SJCRH30 (cell line): ENCODE data around the gene DIS3L2. TPM values are rescaled to one million over a fixed set of nuclear protein-coding genes. Genes with fewer than 3 reads are reported as not detected.

Source experiments
- DNase-seq, 2 experiments: peaks; one replicate each; pipeline ENCODE4 v3.0.0-alpha.2; 2015 to 2020
- H3K27ac ChIP-seq: fragments of 250-450 bp; sonication (Bioruptor Pico); 2 replicates; pipeline ENCODE4 v1.5.1; 2020; ENCODE audit warnings: mild to moderate bottlenecking, moderate library complexity
- H3K27me3 ChIP-seq: fragments of 250-450 bp; sonication (Bioruptor Pico); 2 replicates; pipeline ENCODE4 v1.5.1; 2020; ENCODE audit warnings: mild to moderate bottlenecking, moderate library complexity
- H3K36me3 ChIP-seq: fragments of 250-450 bp; sonication (Bioruptor Pico); 2 replicates; pipeline ENCODE4 v1.5.1; 2020; ENCODE audit warnings: mild to moderate bottlenecking, moderate library complexity
- H3K4me1 ChIP-seq: fragments of 250-450 bp; sonication (Bioruptor Pico); 2 replicates; pipeline ENCODE4 v1.5.1; 2020; ENCODE audit warnings: mild to moderate bottlenecking, moderate library complexity
- H3K4me3 ChIP-seq: fragments of 250-450 bp; sonication (Bioruptor Pico); 2 replicates; pipeline ENCODE4 v1.5.1; 2020; ENCODE audit warnings: mild to moderate bottlenecking, moderate library complexity
- H3K9me3 ChIP-seq: fragments of 250-450 bp; sonication (Bioruptor Pico); replicated peaks from 2 replicates; pipeline ENCODE4 v1.5.1; 2020; ENCODE audit warnings: mild to moderate bottlenecking, moderate library complexity
- total RNA-seq: library from RNA; depleted of rRNA; stranded (reverse); fragments of >200 nt; shearing (Covaris generic); gene quantifications from 2 replicates; pipeline ENCODE4 v1.2.3, GENCODE V29; 2014; rRNA removed

DIS3L2 gene, protein sequence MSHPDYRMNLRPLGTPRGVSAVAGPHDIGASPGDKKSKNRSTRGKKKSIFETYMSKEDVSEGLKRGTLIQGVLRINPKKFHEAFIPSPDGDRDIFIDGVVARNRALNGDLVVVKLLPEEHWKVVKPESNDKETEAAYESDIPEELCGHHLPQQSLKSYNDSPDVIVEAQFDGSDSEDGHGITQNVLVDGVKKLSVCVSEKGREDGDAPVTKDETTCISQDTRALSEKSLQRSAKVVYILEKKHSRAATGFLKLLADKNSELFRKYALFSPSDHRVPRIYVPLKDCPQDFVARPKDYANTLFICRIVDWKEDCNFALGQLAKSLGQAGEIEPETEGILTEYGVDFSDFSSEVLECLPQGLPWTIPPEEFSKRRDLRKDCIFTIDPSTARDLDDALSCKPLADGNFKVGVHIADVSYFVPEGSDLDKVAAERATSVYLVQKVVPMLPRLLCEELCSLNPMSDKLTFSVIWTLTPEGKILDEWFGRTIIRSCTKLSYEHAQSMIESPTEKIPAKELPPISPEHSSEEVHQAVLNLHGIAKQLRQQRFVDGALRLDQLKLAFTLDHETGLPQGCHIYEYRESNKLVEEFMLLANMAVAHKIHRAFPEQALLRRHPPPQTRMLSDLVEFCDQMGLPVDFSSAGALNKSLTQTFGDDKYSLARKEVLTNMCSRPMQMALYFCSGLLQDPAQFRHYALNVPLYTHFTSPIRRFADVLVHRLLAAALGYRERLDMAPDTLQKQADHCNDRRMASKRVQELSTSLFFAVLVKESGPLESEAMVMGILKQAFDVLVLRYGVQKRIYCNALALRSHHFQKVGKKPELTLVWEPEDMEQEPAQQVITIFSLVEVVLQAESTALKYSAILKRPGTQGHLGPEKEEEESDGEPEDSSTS
- 23.1 and 33.2 TPM in 2 replicates for total RNA-seq

DNA sequence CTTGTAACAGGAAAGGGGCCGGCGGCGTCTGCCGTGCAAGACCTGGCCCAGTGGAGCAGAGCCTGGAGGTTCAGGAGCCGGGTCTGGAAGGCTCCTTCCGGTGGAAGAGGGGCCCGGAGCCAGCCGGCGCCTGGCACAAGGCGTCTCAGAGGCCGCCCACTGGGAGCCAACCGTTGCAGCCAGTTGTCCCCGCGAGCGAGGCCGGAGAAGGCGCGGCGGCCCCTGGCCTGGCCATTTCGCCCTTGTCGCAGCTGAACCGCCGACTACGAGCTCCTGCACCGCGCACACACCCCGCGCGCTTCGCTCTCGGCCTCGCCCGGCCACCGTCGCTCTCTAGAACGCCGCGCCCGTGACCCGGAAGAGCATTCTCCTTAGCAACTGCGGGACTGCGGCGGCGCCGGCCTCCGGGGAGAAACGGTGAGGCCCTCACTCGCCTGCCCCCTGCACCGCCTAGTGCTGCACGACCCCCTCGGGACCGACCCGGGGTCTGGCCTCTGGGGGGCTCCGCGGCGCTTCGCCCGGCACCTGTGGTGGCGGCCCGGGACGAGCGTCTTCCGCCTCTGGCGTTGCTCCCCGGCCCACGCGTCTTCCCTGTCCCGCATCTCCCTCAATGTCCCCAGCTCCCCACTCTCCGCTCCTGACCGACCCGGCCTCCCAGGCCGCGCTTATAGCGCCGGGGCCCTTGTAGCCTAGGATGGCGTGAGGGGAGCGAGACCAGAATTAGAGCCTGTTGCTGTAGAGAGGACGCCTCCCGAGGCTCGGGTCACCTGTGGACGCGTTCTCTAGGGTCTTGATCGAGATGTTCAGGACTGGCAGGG is at the start of gene DIS3L2:
TSS of gene DIS3L2 (plus strand) at position 365 of the 818 bp plus-strand sequence. CDS start 53,215 bp downstream, outside the sequence.
- no peaks in the 10 kb centered on the region for H3K36me3 ChIP-seq
- peak within 1 kb of the TSS; percentile 80 for H3K27ac ChIP-seq
- no peaks in the 10 kb centered on the region for H3K27me3 ChIP-seq
- H3K9me3 ChIP-seq: no peaks in the 10 kb centered on the region
- H3K4me1 ChIP-seq: no peaks in the 10 kb centered on the region
- H3K4me3 ChIP-seq: peak within 1 kb of the TSS; percentile 79
- DNase-seq: peak; percentile 87 to 89

- DNase-seq: no peak
Measured at GRCh38 chr2:231914077-231914690, 47.3 kb upstream of the DIS3L2 start.

DNA sequence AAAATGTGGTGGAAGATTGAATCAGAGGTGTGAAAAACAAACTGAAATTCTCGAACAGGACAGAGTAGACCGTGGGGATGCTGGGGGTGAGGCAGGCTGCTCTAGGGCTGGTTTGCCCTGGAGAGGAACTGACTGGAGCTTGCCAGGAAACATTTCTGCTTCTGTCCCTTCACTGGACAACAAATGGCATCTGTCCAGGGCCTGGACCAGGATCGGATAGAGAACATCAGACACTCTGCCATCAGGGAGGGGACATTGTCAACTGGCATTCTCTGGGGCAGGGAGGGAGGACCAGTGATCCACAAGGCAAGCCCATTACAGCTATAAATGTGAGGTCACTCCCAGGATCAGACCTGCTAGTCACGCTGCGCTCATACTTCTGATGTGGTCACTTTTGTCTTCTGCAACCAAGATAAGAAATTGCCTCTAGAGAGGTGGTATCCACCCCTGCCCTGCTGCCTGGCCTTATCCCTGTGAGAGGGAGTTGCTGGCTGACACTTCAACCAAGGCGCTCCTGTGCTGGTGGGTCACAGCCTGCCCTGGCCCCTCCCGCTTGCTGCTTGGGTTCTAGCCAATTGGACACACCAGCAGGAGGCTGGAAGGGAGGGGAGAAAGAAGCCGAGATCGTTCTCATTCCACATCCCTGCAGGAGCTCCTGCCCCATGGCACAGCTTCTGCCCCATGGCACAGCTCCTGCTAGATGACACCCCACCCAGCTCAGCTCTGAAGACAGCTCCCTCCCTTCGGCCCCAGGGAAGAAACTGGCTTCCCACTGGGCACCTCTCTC is 44.0 kb upstream of the DIS3L2 start:
- Histone ChIP-seq H3K36me3 (no peaks in the 10 kb centered on the region), H3K4me1 (no peaks in the 10 kb centered on the region; the same call in 1 of the 2 replicates), H3K27ac (no peak overlapping the region), H3K4me3 (no peak overlapping the region), H3K9me3 (no peaks in the 10 kb centered on the region), H3K27me3 (no peaks in the 10 kb centered on the region; the same call in 1 of the 2 replicates)
- DNase-seq: peak; percentile 48 to 49

More at GRCh38 chr2:231914077-231914690, 47.3 kb upstream of the DIS3L2 start:
- H3K36me3 ChIP-seq: no peaks in the 10 kb centered on the region
- no peaks in the 10 kb centered on the region; the same call in 1 of the 2 replicates for H3K27me3 ChIP-seq
- no peaks in the 10 kb centered on the region; the same call in 1 of the 2 replicates for H3K4me1 ChIP-seq
- H3K4me3 ChIP-seq: no peak overlapping the region
- no peaks in the 10 kb centered on the region for H3K9me3 ChIP-seq
- no peak overlapping the region for H3K27ac ChIP-seq

- no peaks in the 10 kb centered on the region for H3K9me3 ChIP-seq
- no peaks in the 10 kb centered on the region for H3K36me3 ChIP-seq
- no peaks in the 10 kb centered on the region for H3K27me3 ChIP-seq
- H3K27ac ChIP-seq: no peak overlapping the region
- no peak overlapping the region for H3K4me3 ChIP-seq
- DNase-seq: no peak
- no peaks in the 10 kb centered on the region; the same call in 1 of the 2 replicates for H3K4me1 ChIP-seq
Measured at GRCh38 chr2:231918501-231919330, 42.8 kb upstream of the DIS3L2 start.

DNA sequence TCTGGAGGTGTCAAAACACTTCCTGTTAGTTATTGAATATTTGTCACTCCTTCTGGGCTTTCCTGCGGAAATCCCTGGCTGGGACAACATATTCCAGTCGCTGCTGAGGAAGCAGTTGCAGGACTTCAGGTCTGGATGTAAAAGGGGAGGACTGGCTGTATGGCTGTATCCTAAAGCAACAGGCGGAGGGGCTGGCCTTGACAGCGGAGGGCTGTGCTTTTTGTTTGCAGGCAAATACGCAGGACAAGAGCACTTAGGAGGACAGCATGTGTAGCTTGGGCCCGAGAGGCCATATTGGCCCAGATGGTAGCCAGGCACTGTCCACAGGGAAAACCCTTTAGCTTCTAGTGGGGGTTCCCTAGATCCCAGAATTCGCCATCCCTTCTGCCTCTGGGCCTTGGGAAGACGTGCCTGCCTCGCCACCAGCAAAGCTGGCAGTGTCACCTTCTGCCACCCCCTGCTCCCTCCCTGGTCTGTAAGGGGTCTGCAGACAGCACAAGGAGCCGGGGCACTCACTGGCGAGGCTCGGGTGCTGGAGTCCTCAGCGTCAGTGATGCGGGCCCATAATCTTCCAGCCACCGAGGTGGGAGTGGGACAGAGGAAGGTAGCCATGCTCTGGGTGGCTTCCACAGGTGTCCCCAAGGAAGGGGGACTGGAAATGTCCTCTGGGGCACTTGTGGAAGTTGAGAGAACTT is 42.0 kb upstream of the DIS3L2 start:
- no peak for DNase-seq
- H3K27me3 ChIP-seq: no peaks in the 10 kb centered on the region

GRCh38 chr2:231920366-231920765 is 41.1 kb upstream of the DIS3L2 start:
- H3K9me3 ChIP-seq: no peaks in the 10 kb centered on the region
- no peaks in the 10 kb centered on the region for H3K36me3 ChIP-seq
- H3K27me3 ChIP-seq: no peaks in the 10 kb centered on the region
- H3K4me1 ChIP-seq: no peaks in the 10 kb centered on the region; the same call in 1 of the 2 replicates
- no peak overlapping the region for H3K4me3 ChIP-seq
- H3K27ac ChIP-seq: no peak overlapping the region
- DNase-seq: no peak

More for the DNA sequence above, 42.0 kb upstream of the DIS3L2 start:
- Histone ChIP-seq H3K27ac (no peak overlapping the region), H3K36me3 (no peaks in the 10 kb centered on the region), H3K9me3 (no peaks in the 10 kb centered on the region), H3K4me1 (no peaks in the 10 kb centered on the region; the same call in 1 of the 2 replicates), H3K4me3 (no peak overlapping the region)

DNA sequence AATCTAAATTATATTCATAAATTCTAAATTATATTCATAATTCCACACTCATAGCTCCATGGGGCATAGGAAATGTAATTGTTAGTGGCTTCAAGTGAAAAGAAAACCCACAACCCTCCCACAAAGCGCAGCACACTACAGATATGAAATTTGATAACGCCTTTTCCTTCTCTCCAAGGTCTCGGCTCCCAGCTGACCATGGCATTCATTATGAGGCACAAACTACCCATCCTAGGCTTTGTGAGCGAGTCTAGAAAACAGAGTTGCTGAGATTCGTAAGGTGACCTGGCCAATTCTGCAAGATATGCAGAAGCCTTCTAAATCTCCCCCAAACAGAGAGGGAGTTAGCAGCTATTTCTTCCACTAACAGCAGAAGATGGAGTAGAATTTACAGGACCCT is 40.7 kb upstream of the DIS3L2 start:
- no peaks in the 10 kb centered on the region for H3K27me3 ChIP-seq
- H3K9me3 ChIP-seq: no peaks in the 10 kb centered on the region
- no peaks in the 10 kb centered on the region for H3K36me3 ChIP-seq
- peak in 1 of 2 experiments; percentile 52 for DNase-seq
- H3K4me1 ChIP-seq: no peaks in the 10 kb centered on the region; the same call in 1 of the 2 replicates
- no peak overlapping the region for H3K4me3 ChIP-seq
- H3K27ac ChIP-seq: no peak overlapping the region

- Histone ChIP-seq H3K27ac (no peak overlapping the region), H3K9me3 (no peaks in the 10 kb centered on the region), H3K27me3 (no peaks in the 10 kb centered on the region)
Measured at GRCh38 chr2:231922311-231923009, 39.1 kb upstream of the DIS3L2 start.

GRCh38 chr2:231923010-231923344 is 38.5 kb upstream of the DIS3L2 start:
- DNase-seq: no peak
- H3K36me3 ChIP-seq: no peaks in the 10 kb centered on the region
- no peaks in the 10 kb centered on the region for H3K27me3 ChIP-seq

More at GRCh38 chr2:231922311-231923009, 39.1 kb upstream of the DIS3L2 start:
- no peak for DNase-seq
- Histone ChIP-seq H3K4me3 (no peak overlapping the region), H3K4me1 (no peaks in the 10 kb centered on the region; the same call in 1 of the 2 replicates), H3K36me3 (no peaks in the 10 kb centered on the region)

GRCh38 chr2:231923951-231924888 is 37.3 kb upstream of the DIS3L2 start:
- DNase-seq: no peak
- no peaks in the 10 kb centered on the region for H3K27me3 ChIP-seq

More at GRCh38 chr2:231923010-231923344, 38.5 kb upstream of the DIS3L2 start:
- Histone ChIP-seq H3K27ac (no peak overlapping the region), H3K9me3 (no peaks in the 10 kb centered on the region), H3K4me3 (no peak overlapping the region), H3K4me1 (no peaks in the 10 kb centered on the region)

DNA sequence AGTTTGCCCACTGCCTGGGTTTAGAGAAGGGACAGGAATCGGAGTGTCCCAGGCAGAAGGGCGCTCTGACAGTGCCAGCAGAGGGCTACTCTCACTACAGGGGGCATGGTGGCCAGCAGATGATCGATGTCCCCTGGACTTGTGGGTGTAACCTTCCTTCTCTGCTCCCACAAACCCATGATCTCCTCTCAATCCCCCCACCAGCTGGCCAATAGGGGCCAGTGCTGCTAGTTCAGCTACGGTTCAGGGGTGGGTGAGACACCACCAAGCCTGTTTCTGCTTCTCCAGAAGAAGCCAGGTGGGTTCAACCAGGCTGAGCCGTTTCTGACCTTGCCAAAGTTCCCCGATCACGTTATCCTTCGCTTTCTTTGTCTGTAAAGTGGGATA is 36.6 kb upstream of the DIS3L2 start:
- H3K9me3 ChIP-seq: no peaks in the 10 kb centered on the region
- H3K4me1 ChIP-seq: peaks cover 4% of the 10 kb centered on the region; the same call in 1 of the 2 replicates
- H3K36me3 ChIP-seq: no peaks in the 10 kb centered on the region
- H3K4me3 ChIP-seq: peak overlapping the region; percentile 71
- DNase-seq: peak in 1 of 2 experiments; percentile 22
- H3K27me3 ChIP-seq: no peaks in the 10 kb centered on the region
- no peak overlapping the region for H3K27ac ChIP-seq

More at GRCh38 chr2:231923951-231924888, 37.3 kb upstream of the DIS3L2 start:
- peaks cover 4% of the 10 kb centered on the region; the same call in 1 of the 2 replicates for H3K4me1 ChIP-seq
- H3K4me3 ChIP-seq: peak overlapping the region; percentile 71
- H3K27ac ChIP-seq: no peak overlapping the region
- no peaks in the 10 kb centered on the region for H3K36me3 ChIP-seq
- no peaks in the 10 kb centered on the region for H3K9me3 ChIP-seq
